ENCODE data around the gene GIN1.

DNA sequence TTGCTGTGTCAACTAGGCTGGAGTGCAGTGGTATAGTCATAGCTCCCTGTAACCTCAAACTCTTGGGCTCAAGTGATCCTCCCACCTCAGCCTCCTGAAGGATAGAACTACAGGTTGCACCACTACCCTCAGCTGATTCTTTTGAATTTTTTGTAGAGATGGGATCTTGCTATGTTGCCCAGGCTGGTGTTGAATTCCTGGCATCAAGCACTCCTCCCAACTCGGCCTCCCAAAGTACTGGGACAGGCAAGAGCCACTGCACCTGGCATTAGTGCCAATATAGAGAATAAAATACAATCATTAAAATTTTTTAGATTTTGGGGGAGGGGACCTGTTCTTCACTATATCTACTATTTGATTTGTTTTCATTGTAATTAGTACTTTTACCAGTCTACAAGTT lies 15.5 kb upstream of the GIN1 start:
- no peak for TF ChIP-seq CTCF (IDR thresholded peaks at IDR 0.05)
- TF ChIP-seq POLR2A (IDR thresholded peaks at IDR 0.05): no peak

Data from body of pancreas (tissue), 4 donors.